K562 (cell line): ENCODE results near the gene PTCH1. TPM values are rescaled to one million over a fixed set of nuclear protein-coding genes. Genes with fewer than 3 reads are reported as not detected.

Experiments used
- CCNT2 ChIP-seq: IDR thresholded peaks from 2 replicates; pipeline ENCODE4 v1.6.1; 2011; ENCODE audit warnings: borderline replicate concordance, low read depth, mild to moderate bottlenecking, moderate library complexity, mixed read lengths, low read length; ENCODE audit not compliant: insufficient read length; ENCODE audit errors: extremely low read depth
- EHMT2 ChIP-seq: fragments of 450-650 bp; IDR thresholded peaks from 2 replicates; pipeline ENCODE4 v1.6.1; 2018; ENCODE audit warnings: antibody characterized with exemption
- GATAD2A ChIP-seq: fragments of 450-650 bp; IDR thresholded peaks from 2 replicates; pipeline ENCODE4 v1.6.1; 2017
- GTF2F1 ChIP-seq: IDR thresholded peaks from 2 replicates; pipeline ENCODE4 v1.6.1; 2011; ENCODE audit warnings: low read depth, low read length, improper control_type of control experiment
- LEF1 ChIP-seq: fragments of 450-650 bp; IDR thresholded peaks from 2 replicates; pipeline ENCODE4 v1.6.1; 2016; ENCODE audit warnings: mild to moderate bottlenecking
- MEF2A ChIP-seq: IDR thresholded peaks from 2 replicates; pipeline ENCODE4 v1.6.1; 2011; ENCODE audit warnings: low read depth, mild to moderate bottlenecking, low read length, moderate library complexity; ENCODE audit not compliant: control insufficient read depth
- NR2F6 ChIP-seq: fragments of 450-650 bp; formaldehyde crosslinking; IDR thresholded peaks from 2 replicates; pipeline ENCODE4 v1.4.0; 2020; ENCODE audit warnings: mild to moderate bottlenecking
- PKNOX1 ChIP-seq: fragments of 450-650 bp; IDR thresholded peaks from 2 replicates; pipeline ENCODE4 v1.6.1; 2016
- PTRF ChIP-seq: fragments of 450-650 bp; IDR thresholded peaks from 2 replicates; pipeline ENCODE4 v1.6.1; 2016; ENCODE audit warnings: mild to moderate bottlenecking, missing genetic modification characterization, missing compliant biosample characterization
- SRSF9 ChIP-seq: fragments of 200-400 bp; formaldehyde crosslinking; IDR thresholded peaks from 2 replicates; pipeline ENCODE4 v1.6.1; 2017; ENCODE audit warnings: low read depth, low read length, borderline replicate concordance
- TAF7 ChIP-seq: fragments of 450-650 bp; IDR thresholded peaks from 2 replicates; pipeline ENCODE4 v1.6.1; 2016; ENCODE audit warnings: missing genetic modification characterization, missing compliant biosample characterization
- TFAM ChIP-seq: fragments of 250-450 bp; sonication (Bioruptor Pico); conservative IDR thresholded peaks from 2 replicates; pipeline ENCODE4 v1.5.0; 2021; ENCODE audit warnings: mild to moderate bottlenecking, moderate library complexity
- TOE1 ChIP-seq, 2 experiments: fragments of 450-650 bp in 1 of 2; sonication (generic) in 1 of 2; formaldehyde crosslinking in 1 of 2; IDR thresholded peaks; 2 replicates each; pipeline versions ENCODE4 v1.7.1 to v1.8.0; 2016 to 2022; ENCODE audit warnings: borderline replicate concordance in 2 of 2, mild to moderate bottlenecking in 2 of 2, antibody characterized with exemption in 1 of 2, inconsistent platforms in 1 of 2, low read depth in 1 of 2, missing genetic modification reagents in 1 of 2, moderate library complexity in 1 of 2
- VEZF1 ChIP-seq: fragments of 200-800 bp; sonication (Bioruptor generic); IDR thresholded peaks from 2 replicates; pipeline ENCODE4 v1.6.1; 2017; ENCODE audit warnings: missing genetic modification characterization, missing compliant biosample characterization
- ZNF165 ChIP-seq: fragments of 250-450 bp; sonication (Bioruptor Pico); IDR thresholded peaks from 2 replicates; pipeline ENCODE4 v1.4.0; 2020; ENCODE audit warnings: borderline replicate concordance
- ZZZ3 ChIP-seq: fragments of 450-650 bp; IDR thresholded peaks from 2 replicates; pipeline ENCODE4 v1.6.1; 2016; ENCODE audit warnings: antibody characterized with exemption, mild to moderate bottlenecking, moderate library complexity
- polyA plus RNA-seq, 8 experiments: library from polyadenylated mRNA; depleted of rRNA in 4 of 8; stranded (reverse) in 5 of 8; unstranded in 3 of 8; fragments of >200 nt; fragmentation: Nextera tagmentation in 2 of 8; fragmentation: Illumina TruSeq in 1 of 8; extraction: Ambion mirVana in 2 of 8; extraction: Trizol in 1 of 8; gene quantifications; 2 replicates each; pipeline versions ENCODE4 v1.2.1 to v1.2.3, GENCODE V29; 2011 to 2014; ENCODE audit warnings: inconsistent platforms in 1 of 8, missing spikeins in 1 of 8
- total RNA-seq, 7 experiments: library from RNA; depleted of rRNA in 6 of 7; stranded (reverse); fragments of >200 nt in 6 of 7; fragmentation: Illumina TruSeq in 2 of 7; extraction: Trizol in 2 of 7; gene quantifications; 2 replicates each; pipeline versions ENCODE4 v1.2.1 to v1.2.3, GENCODE V29; 2011 to 2021; ENCODE audit warnings: low replicate concordance in 1 of 7
- TF ChIP-seq, protein P1 (sequence below): fragments of 450-650 bp; formaldehyde crosslinking; IDR thresholded peaks from 2 replicates; pipeline ENCODE4 v1.4.0; 2020; ENCODE audit warnings: mild to moderate bottlenecking, moderate library complexity
- TF ChIP-seq, protein P2 (sequence below): sonication (generic); formaldehyde crosslinking; IDR thresholded peaks from 2 replicates; pipeline ENCODE4 v1.8.0; 2022; ENCODE audit warnings: mild to moderate bottlenecking, missing genetic modification reagents
- TF ChIP-seq, protein P3 (sequence below): fragments of 250-450 bp; sonication (Bioruptor Pico); IDR thresholded peaks from 2 replicates; pipeline ENCODE4 v1.4.0; 2020; ENCODE audit warnings: borderline replicate concordance

PTCH1 gene
- total and polyA plus RNA-seq, 9 of the 15 experiments (the other 6 are each of a cell fraction or from before 2014, with no cell fraction given): 0.70 to 9.9 (median 3.8) TPM

- TF ChIP-seq TFAM (CRISPR knock-in tag): no peak
- TF ChIP-seq ZNF165: no peak
- 0 out of 2 replicates have a peak, but pooled peaks have one; percentile 61 for TF ChIP-seq GATAD2A
- no peak for TF ChIP-seq TAF7 (tag)
- TF ChIP-seq, protein P1, sequence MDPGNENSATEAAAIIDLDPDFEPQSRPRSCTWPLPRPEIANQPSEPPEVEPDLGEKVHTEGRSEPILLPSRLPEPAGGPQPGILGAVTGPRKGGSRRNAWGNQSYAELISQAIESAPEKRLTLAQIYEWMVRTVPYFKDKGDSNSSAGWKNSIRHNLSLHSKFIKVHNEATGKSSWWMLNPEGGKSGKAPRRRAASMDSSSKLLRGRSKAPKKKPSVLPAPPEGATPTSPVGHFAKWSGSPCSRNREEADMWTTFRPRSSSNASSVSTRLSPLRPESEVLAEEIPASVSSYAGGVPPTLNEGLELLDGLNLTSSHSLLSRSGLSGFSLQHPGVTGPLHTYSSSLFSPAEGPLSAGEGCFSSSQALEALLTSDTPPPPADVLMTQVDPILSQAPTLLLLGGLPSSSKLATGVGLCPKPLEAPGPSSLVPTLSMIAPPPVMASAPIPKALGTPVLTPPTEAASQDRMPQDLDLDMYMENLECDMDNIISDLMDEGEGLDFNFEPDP (CRISPR knock-in tag): no peak
- TF ChIP-seq CCNT2: no peak
- 0 out of 2 replicates have a peak, but pooled peaks have one; percentile 75 for TF ChIP-seq TOE1 (IDR thresholded peaks at IDR 0.05; ENCODE audit: borderline replicate concordance)
- no peak for TF ChIP-seq TOE1 (CRISPR knock-in tag; IDR thresholded peaks at IDR 0.05; ENCODE audit: borderline replicate concordance, low read depth)
- TF ChIP-seq, protein P2, sequence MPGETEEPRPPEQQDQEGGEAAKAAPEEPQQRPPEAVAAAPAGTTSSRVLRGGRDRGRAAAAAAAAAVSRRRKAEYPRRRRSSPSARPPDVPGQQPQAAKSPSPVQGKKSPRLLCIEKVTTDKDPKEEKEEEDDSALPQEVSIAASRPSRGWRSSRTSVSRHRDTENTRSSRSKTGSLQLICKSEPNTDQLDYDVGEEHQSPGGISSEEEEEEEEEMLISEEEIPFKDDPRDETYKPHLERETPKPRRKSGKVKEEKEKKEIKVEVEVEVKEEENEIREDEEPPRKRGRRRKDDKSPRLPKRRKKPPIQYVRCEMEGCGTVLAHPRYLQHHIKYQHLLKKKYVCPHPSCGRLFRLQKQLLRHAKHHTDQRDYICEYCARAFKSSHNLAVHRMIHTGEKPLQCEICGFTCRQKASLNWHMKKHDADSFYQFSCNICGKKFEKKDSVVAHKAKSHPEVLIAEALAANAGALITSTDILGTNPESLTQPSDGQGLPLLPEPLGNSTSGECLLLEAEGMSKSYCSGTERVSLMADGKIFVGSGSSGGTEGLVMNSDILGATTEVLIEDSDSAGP: no peak
- no peak for TF ChIP-seq PKNOX1
- TF ChIP-seq SRSF9: no peak
- TF ChIP-seq PTRF (tag): no peak
- TF ChIP-seq GTF2F1: no peak
- no peak for TF ChIP-seq NR2F6 (CRISPR knock-in tag)
- TF ChIP-seq ZZZ3: no peak
- 0 out of 2 replicates have a peak, but pooled peaks have one; percentile 13 for TF ChIP-seq EHMT2
- TF ChIP-seq MEF2A: no peak
- TF ChIP-seq, protein P3, sequence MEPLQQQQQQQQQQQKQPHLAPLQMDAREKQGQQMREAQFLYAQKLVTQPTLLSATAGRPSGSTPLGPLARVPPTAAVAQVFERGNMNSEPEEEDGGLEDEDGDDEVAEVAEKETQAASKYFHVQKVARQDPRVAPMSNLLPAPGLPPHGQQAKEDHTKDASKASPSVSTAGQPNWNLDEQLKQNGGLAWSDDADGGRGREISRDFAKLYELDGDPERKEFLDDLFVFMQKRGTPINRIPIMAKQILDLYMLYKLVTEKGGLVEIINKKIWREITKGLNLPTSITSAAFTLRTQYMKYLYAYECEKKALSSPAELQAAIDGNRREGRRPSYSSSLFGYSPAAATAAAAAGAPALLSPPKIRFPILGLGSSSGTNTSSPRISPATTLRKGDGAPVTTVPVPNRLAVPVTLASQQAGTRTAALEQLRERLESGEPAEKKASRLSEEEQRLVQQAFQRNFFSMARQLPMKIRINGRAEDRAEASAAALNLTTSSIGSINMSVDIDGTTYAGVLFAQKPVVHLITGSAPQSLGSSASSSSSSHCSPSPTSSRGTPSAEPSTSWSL (CRISPR knock-in tag): no peak
- TF ChIP-seq LEF1: no peak
- TF ChIP-seq VEZF1: no peak
Observed at GRCh38 chr9:95507464-95508241, 9.1 kb downstream of the PTCH1 start (continued).
